CD4-positive, alpha-beta T cell treated with Interleukin-17A for 1 hour (primary cell): ENCODE measurements around the gene OARD1.
"Not testable (repeated sequence)": the region's sequence is repeated elsewhere in the genome, so short reads cannot be mapped to it uniquely, and the experiment has no call there.

Experiments used
- DNase-seq: peaks from one replicate; pipeline ENCODE4 v3.0.0-alpha.2; 2020

OARD1 gene

DNA sequence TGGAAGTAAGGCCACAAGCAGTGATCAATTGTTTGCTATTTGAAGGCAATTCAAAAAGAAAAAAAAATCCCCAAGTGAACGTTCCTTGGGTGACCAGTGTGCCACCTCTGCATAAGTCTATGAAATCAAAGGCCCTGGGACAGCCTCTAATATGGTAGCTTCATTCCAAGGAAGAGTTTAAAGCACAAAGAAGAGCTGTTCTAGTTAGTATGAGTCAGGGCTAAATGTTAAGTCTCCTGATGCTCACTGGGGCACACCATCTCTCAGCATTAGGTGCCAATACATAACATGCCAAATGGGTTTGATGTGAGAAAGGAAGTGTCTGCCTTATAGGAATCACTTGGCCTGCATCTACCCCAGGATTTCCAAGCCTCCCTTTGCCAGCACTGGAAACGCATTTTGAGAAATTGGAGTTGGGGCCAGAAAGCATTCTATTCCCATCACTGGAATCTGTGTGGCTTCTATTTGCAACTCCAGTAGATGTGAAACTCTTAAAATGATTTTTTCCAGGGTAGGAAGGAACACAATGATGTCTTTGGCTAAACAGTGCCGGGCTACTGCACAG is 46.1 kb downstream of the OARD1 start:
- no peak for DNase-seq

GRCh38 chr6:41023114-41023513 is 49.0 kb downstream of the OARD1 start:
- no peak for DNase-seq

DNA sequence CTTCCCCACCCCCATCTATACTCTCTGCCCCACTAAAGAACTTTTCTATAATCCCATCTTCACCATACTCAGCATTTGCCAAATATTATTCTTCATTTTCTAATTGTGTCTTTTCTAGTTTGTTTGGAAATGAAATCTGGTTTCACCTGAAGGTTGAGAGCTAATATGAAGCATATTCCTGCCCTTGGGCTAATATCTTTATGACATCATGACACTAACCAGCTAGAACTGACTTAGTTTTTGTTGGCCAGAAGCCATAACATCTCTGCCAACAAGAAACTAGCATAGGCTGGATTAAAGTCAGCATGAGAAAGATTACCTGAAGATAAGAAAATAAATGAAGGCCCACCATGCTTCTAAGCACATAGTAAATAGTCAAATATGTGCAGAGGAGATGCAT is 49.9 kb downstream of the OARD1 start:
- DNase-seq: no peak

DNA sequence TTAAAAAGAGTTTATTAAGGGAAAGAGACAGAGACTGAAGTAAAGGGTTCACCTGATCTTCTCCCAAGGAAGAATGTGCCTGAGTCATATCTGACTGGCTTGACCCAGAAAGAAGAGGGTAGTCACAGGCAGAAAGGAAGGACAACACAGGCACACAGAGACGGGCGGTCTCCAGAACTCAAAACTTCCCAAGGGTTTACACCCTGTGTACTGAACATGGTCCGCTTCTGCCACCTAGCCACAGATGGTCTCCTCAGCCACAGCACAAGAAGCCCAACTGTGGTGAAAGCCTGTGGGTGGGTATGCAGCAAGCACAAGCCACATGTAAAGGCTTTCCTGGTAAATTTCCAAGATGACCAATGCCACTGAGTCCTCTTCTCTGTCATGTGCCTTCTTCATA is 50.3 kb downstream of the OARD1 start:
- DNase-seq: no peak

GRCh38 chr6:41017663-41018062 is 54.5 kb downstream of the OARD1 start:
- DNase-seq: no peak

GRCh38 chr6:41015860-41016259 is 56.3 kb downstream of the OARD1 start:
- DNase-seq: not testable (repeated sequence)

- no peak for DNase-seq
These were observed 57.4 kb downstream of the OARD1 start for GRCh38 chr6:41014780-41015179.
